ENCODE measurements around the gene PAK6. TPM values are rescaled to one million over a fixed set of nuclear protein-coding genes. Genes with fewer than 3 reads are reported as not detected.

The PAK6 gene
- total RNA-seq, 4 donors from 2014 or later = 0.84 to 2.0 TPM; not detected in 2

DNA sequence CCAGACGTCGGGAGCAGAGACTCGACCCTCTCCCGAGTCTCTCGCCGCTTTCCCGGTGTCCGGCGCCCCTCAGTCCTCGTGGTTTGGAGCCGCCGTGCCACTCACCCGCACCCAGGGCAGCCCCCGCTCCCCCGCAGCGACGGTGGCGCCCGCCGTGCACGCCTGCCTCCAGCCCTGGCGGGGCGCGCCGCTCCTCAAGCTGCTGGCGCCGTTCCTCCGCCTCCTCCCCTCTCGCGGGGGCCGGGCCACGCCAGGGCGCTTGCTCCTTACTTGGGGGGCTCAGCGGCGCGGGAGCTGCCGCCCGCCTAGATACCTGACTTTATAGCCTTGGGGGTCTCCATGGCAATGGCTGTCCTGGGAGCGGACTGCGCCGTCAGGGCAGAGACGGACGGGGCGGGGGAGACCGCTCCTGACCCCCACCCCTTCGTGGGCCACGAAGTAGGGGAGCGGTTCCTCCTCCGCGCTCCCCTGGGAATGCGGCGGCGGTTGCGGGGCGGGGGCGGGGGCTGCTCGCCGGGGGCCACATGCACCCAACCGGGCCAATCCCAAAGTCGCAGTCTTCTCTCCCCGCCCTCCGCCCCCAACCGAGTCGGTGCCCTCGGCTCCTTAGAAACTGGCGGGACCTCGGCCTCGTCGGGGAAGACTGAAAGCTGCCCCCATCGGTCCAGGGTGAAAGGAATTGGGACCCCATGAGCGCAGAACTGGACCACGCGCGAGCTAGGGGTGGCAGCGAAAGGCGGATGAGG, 44.2 kb downstream of the PAK6 start, which contains the start of gene ANKRD63:
TSS of gene ANKRD63 (minus strand) at position 196 of the 746 bp plus-strand sequence. CDS start 478 bp downstream, outside the sequence.
- Histone ChIP-seq H3K27me3 (peaks cover 0 to 68% of the 10 kb centered on the region in 2 donors), H3K9me3 (no peaks in the 10 kb centered on the region)
- WGBS, 2 donors = 4 to 9% methylated on average over 22 to 25 of the region's 76 CpGs

GRCh38 chr15:40283615-40284300, 44.9 kb downstream of the PAK6 start:
- no peak for DNase-seq (ENCODE audit: low spot score in 2 of 2)
- 32 to 39% methylated on average over 22 to 32 of the region's 33 CpGs for WGBS, 2 donors

More for the DNA sequence above, 44.2 kb downstream of the PAK6 start, which contains the start of gene ANKRD63:
- no peaks in the 10 kb centered on the region for H3K36me3 ChIP-seq
- peaks cover 0 to 46% (median 20%) of the 10 kb centered on the region in 4 donors for H3K4me1 ChIP-seq
- DNase-seq (ENCODE audit: low spot score in 2 of 2) = no peak
- no peak within 1 kb of the TSS for H3K27ac ChIP-seq
- H3K4me3 ChIP-seq = peak within 1 kb of the TSS; percentile 20 to 50 (median 40)
- TF ChIP-seq EP300 (IDR thresholded peaks at IDR 0.05) (no peak), POLR2A (IDR thresholded peaks at IDR 0.05) (no peak)
- TF ChIP-seq, protein P1, sequence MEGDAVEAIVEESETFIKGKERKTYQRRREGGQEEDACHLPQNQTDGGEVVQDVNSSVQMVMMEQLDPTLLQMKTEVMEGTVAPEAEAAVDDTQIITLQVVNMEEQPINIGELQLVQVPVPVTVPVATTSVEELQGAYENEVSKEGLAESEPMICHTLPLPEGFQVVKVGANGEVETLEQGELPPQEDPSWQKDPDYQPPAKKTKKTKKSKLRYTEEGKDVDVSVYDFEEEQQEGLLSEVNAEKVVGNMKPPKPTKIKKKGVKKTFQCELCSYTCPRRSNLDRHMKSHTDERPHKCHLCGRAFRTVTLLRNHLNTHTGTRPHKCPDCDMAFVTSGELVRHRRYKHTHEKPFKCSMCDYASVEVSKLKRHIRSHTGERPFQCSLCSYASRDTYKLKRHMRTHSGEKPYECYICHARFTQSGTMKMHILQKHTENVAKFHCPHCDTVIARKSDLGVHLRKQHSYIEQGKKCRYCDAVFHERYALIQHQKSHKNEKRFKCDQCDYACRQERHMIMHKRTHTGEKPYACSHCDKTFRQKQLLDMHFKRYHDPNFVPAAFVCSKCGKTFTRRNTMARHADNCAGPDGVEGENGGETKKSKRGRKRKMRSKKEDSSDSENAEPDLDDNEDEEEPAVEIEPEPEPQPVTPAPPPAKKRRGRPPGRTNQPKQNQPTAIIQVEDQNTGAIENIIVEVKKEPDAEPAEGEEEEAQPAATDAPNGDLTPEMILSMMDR (IDR thresholded peaks at IDR 0.05) = no peak

GRCh38 chr15:40285151-40285550, 46.3 kb downstream of the PAK6 start:
- no peak overlapping the region for H3K27ac ChIP-seq
- 52 to 63% methylated on average over 4 of the region's 4 CpGs for WGBS, 2 donors
- TF ChIP-seq, protein P1 (IDR thresholded peaks at IDR 0.05) = no peak
- TF ChIP-seq EP300 (IDR thresholded peaks at IDR 0.05) (no peak), POLR2A (IDR thresholded peaks at IDR 0.05) (no peak)

More at GRCh38 chr15:40283615-40284300, 44.9 kb downstream of the PAK6 start:
- TF ChIP-seq POLR2A (IDR thresholded peaks at IDR 0.05) (no peak), EP300 (IDR thresholded peaks at IDR 0.05) (no peak)
- TF ChIP-seq, protein P1 (IDR thresholded peaks at IDR 0.05) = no peak
- Histone ChIP-seq H3K27me3 (peaks cover 0 to 68% of the 10 kb centered on the region in 2 donors), H3K36me3 (no peaks in the 10 kb centered on the region), H3K4me3 (no peak overlapping the region), H3K27ac (no peak overlapping the region), H3K9me3 (no peaks in the 10 kb centered on the region), H3K4me1 (peaks cover 0 to 46% (median 20%) of the 10 kb centered on the region in 4 donors)

GRCh38 chr15:40285554-40286011, 46.7 kb downstream of the PAK6 start:
- no peaks in the 10 kb centered on the region for H3K36me3 ChIP-seq
- WGBS, 2 donors = 16 to 50% methylated on average over 1 of the region's 1 CpG
- peaks cover 0 to 40% (median 16%) of the 10 kb centered on the region in 4 donors for H3K4me1 ChIP-seq

More at GRCh38 chr15:40285151-40285550, 46.3 kb downstream of the PAK6 start:
- no peak overlapping the region for H3K4me3 ChIP-seq
- H3K9me3 ChIP-seq = no peaks in the 10 kb centered on the region
- DNase-seq (ENCODE audit: low spot score in 2 of 2) = no peak
- H3K36me3 ChIP-seq = no peaks in the 10 kb centered on the region
- peaks cover 0 to 62% of the 10 kb centered on the region in 2 donors for H3K27me3 ChIP-seq
- peaks cover 0 to 37% (median 16%) of the 10 kb centered on the region in 4 donors for H3K4me1 ChIP-seq

More at GRCh38 chr15:40285554-40286011, 46.7 kb downstream of the PAK6 start:
- H3K27ac ChIP-seq = no peak overlapping the region
- H3K4me3 ChIP-seq = no peak overlapping the region
- H3K9me3 ChIP-seq = no peaks in the 10 kb centered on the region
- peaks cover 0 to 62% of the 10 kb centered on the region in 2 donors for H3K27me3 ChIP-seq
- no peak for DNase-seq (ENCODE audit: low spot score in 2 of 2)
- TF ChIP-seq EP300 (IDR thresholded peaks at IDR 0.05) (no peak), POLR2A (IDR thresholded peaks at IDR 0.05) (no peak)
- TF ChIP-seq, protein P1 (IDR thresholded peaks at IDR 0.05) = no peak

Data from tibial nerve (tissue), 4 donors.